ENCODE results near the gene FRK. TPM values are rescaled to one million over a fixed set of nuclear protein-coding genes. Genes with fewer than 3 reads are reported as not detected.

FRK gene
- total and polyA plus RNA-seq, 2 donors, result 0.80 to 0.98 TPM

GRCh38 chr6:116010386-116010785, 50.3 kb downstream of the FRK start:
- no peaks in the 10 kb centered on the region for H3K4me1 ChIP-seq (ENCODE audit: control insufficient read depth in 2 of 2, insufficient read depth in 2 of 2, low read length in 2 of 2)
- no peaks in the 10 kb centered on the region for H3K9me3 ChIP-seq (ENCODE audit: control insufficient read depth in 2 of 2, insufficient read depth in 1 of 2, low read length in 1 of 2)
- no peak overlapping the region for H3K27ac ChIP-seq (ENCODE audit: low read depth in 1 of 2, low read length in 1 of 2)
- no peaks in the 10 kb centered on the region for H3K36me3 ChIP-seq (ENCODE audit: control insufficient read depth in 2 of 2, insufficient read depth in 2 of 2, low read length in 1 of 2)
- 95% methylated on average over 3 of the region's 3 CpGs for WGBS
- no peak for DNase-seq (ENCODE audit: low read depth in 6 of 9, low spot score in 9 of 9)
- no peak overlapping the region for H3K4me3 ChIP-seq (ENCODE audit: low read length in 2 of 2)
- no peaks in the 10 kb centered on the region for H3K27me3 ChIP-seq (ENCODE audit: control insufficient read depth in 2 of 2, insufficient read depth in 1 of 2, low read length in 1 of 2)

DNA sequence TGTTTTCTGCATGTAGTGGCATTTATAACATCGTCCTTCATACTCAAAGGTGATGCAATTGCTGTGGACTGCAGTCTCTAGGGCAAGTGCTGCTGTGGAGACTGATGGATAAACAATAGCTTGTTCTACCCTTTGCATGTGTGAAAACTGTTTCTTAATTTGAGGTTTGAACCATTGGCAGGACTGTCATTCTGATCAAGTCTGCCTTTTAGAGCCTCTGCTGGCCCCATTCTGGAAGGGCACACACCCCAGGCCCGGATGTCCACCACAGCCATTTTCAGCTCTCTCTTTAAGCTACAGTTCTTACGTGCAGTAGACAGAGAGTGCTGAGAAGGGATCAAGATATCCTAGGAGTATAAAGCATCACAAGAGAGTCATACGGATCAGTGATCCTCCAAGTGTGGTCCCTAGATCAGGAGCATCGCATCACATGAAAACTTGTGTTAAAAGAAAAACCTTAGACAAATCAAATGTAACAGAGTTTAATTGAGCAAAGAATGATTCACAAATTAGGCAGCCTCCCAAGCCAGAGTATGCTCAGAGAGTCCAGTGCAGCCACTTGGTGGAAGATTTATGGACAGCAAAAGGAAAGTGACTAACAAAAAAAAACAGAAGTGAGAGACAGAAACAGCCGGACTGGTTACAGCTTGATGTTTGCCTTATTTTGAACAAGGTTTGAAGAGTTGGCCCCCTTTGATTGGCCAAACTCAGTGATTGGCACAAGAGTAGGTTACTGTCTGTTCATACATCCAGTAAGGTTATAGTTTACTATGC, 52.0 kb downstream of the FRK start:
- Histone ChIP-seq H3K9me3 (ENCODE audit: control insufficient read depth in 2 of 2, insufficient read depth in 1 of 2, low read length in 1 of 2) (no peaks in the 10 kb centered on the region), H3K27me3 (ENCODE audit: control insufficient read depth in 2 of 2, insufficient read depth in 1 of 2, low read length in 1 of 2) (no peaks in the 10 kb centered on the region), H3K4me3 (ENCODE audit: low read length in 2 of 2) (no peak overlapping the region), H3K36me3 (ENCODE audit: control insufficient read depth in 2 of 2, insufficient read depth in 2 of 2, low read length in 1 of 2) (no peaks in the 10 kb centered on the region), H3K4me1 (ENCODE audit: control insufficient read depth in 2 of 2, insufficient read depth in 2 of 2, low read length in 2 of 2) (no peaks in the 10 kb centered on the region), H3K27ac (ENCODE audit: low read depth in 1 of 2, low read length in 1 of 2) (no peak overlapping the region)
- no peak for DNase-seq (ENCODE audit: low read depth in 6 of 9, low spot score in 9 of 9)
- WGBS, result 70% methylated on average over 6 of the region's 6 CpGs

GRCh38 chr6:116004841-116005815, 55.6 kb downstream of the FRK start:
- no peaks in the 10 kb centered on the region for H3K9me3 ChIP-seq (ENCODE audit: control insufficient read depth in 2 of 2, insufficient read depth in 1 of 2, low read length in 1 of 2)
- H3K27ac ChIP-seq (ENCODE audit: low read depth in 1 of 2, low read length in 1 of 2), result no peak overlapping the region
- no peaks in the 10 kb centered on the region for H3K4me1 ChIP-seq (ENCODE audit: control insufficient read depth in 2 of 2, insufficient read depth in 2 of 2, low read length in 2 of 2)
- DNase-seq (ENCODE audit: low read depth in 6 of 9, low spot score in 9 of 9), result no peak
- no peaks in the 10 kb centered on the region for H3K27me3 ChIP-seq (ENCODE audit: control insufficient read depth in 2 of 2, insufficient read depth in 1 of 2, low read length in 1 of 2)
- no peaks in the 10 kb centered on the region for H3K36me3 ChIP-seq (ENCODE audit: control insufficient read depth in 2 of 2, insufficient read depth in 2 of 2, low read length in 1 of 2)
- no peak overlapping the region for H3K4me3 ChIP-seq (ENCODE audit: low read length in 2 of 2)
- WGBS, result 91% methylated on average over 4 of the region's 4 CpGs

GRCh38 chr6:116003668-116004067, 57.0 kb downstream of the FRK start:
- Histone ChIP-seq H3K36me3 (ENCODE audit: control insufficient read depth in 2 of 2, insufficient read depth in 2 of 2, low read length in 1 of 2) (no peaks in the 10 kb centered on the region), H3K27me3 (ENCODE audit: control insufficient read depth in 2 of 2, insufficient read depth in 1 of 2, low read length in 1 of 2) (no peaks in the 10 kb centered on the region), H3K4me1 (ENCODE audit: control insufficient read depth in 2 of 2, insufficient read depth in 2 of 2, low read length in 2 of 2) (no peaks in the 10 kb centered on the region), H3K4me3 (ENCODE audit: low read length in 2 of 2) (no peak overlapping the region), H3K27ac (ENCODE audit: low read depth in 1 of 2, low read length in 1 of 2) (no peak overlapping the region), H3K9me3 (ENCODE audit: control insufficient read depth in 2 of 2, insufficient read depth in 1 of 2, low read length in 1 of 2) (no peaks in the 10 kb centered on the region)
- no peak for DNase-seq (ENCODE audit: low read depth in 6 of 9, low spot score in 9 of 9)
- 95% methylated on average over 3 of the region's 3 CpGs for WGBS

- Histone ChIP-seq H3K27me3 (ENCODE audit: control insufficient read depth in 2 of 2, insufficient read depth in 1 of 2, low read length in 1 of 2) (no peaks in the 10 kb centered on the region), H3K36me3 (ENCODE audit: control insufficient read depth in 2 of 2, insufficient read depth in 2 of 2, low read length in 1 of 2) (no peaks in the 10 kb centered on the region), H3K27ac (ENCODE audit: low read depth in 1 of 2, low read length in 1 of 2) (no peak overlapping the region), H3K9me3 (ENCODE audit: control insufficient read depth in 2 of 2, insufficient read depth in 1 of 2, low read length in 1 of 2) (no peaks in the 10 kb centered on the region), H3K4me1 (ENCODE audit: control insufficient read depth in 2 of 2, insufficient read depth in 2 of 2, low read length in 2 of 2) (no peaks in the 10 kb centered on the region), H3K4me3 (ENCODE audit: low read length in 2 of 2) (no peak overlapping the region)
- WGBS, result 98% methylated on average over 5 of the region's 5 CpGs
- DNase-seq (ENCODE audit: low read depth in 6 of 9, low spot score in 9 of 9), result no peak
Measured at GRCh38 chr6:116002756-116003155, 57.9 kb downstream of the FRK start.

GRCh38 chr6:115999235-115999634, 61.5 kb downstream of the FRK start:
- no peaks in the 10 kb centered on the region for H3K4me1 ChIP-seq (ENCODE audit: control insufficient read depth in 2 of 2, insufficient read depth in 2 of 2, low read length in 2 of 2)
- DNase-seq (ENCODE audit: low read depth in 6 of 9, low spot score in 9 of 9), result no peak
- no peak overlapping the region for H3K4me3 ChIP-seq (ENCODE audit: low read length in 2 of 2)
- no peaks in the 10 kb centered on the region for H3K9me3 ChIP-seq (ENCODE audit: control insufficient read depth in 2 of 2, insufficient read depth in 1 of 2, low read length in 1 of 2)
- no peak overlapping the region for H3K27ac ChIP-seq (ENCODE audit: low read depth in 1 of 2, low read length in 1 of 2)
- no peaks in the 10 kb centered on the region for H3K27me3 ChIP-seq (ENCODE audit: control insufficient read depth in 2 of 2, insufficient read depth in 1 of 2, low read length in 1 of 2)
- no peaks in the 10 kb centered on the region for H3K36me3 ChIP-seq (ENCODE audit: control insufficient read depth in 2 of 2, insufficient read depth in 2 of 2, low read length in 1 of 2)
- 91% methylated on average over 3 of the region's 3 CpGs for WGBS

DNA sequence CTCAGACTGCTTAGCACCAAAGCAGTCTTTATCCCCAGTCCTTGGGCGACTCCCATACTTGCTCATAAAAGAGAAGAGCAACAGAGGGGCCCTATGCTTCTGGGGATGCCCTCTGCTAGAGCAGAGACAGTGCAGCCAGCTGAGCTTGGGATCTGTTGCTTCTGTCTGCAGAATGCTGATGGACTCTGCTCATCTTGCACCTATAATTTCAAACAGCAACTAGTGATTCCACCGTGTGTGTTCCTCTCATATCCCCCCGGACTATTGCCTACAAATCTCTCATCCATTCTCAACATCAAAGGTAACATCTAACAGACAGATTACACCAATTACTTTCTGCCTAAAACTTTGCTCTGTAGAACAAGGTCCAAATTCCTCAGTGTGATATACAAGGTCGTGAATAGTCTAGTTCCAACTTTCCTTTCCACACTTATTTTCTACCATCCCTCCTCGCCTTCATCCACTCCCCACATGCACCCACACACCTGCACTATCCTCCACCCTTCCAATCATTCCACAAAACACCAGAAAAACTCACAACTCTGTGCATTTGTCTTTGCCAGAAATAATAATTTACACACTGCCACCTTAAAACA, 62.6 kb downstream of the FRK start:
- WGBS, result 91% methylated on average over 5 of the region's 5 CpGs

GRCh38 chr6:115986026-115986425, 74.7 kb downstream of the FRK start:
- H3K4me1 ChIP-seq (ENCODE audit: control insufficient read depth in 2 of 2, insufficient read depth in 2 of 2, low read length in 2 of 2), result no peaks in the 10 kb centered on the region
- no peak overlapping the region for H3K27ac ChIP-seq (ENCODE audit: low read depth in 1 of 2, low read length in 1 of 2)
- H3K27me3 ChIP-seq (ENCODE audit: control insufficient read depth in 2 of 2, insufficient read depth in 1 of 2, low read length in 1 of 2), result no peaks in the 10 kb centered on the region
- H3K9me3 ChIP-seq (ENCODE audit: control insufficient read depth in 2 of 2, insufficient read depth in 1 of 2, low read length in 1 of 2), result no peaks in the 10 kb centered on the region
- WGBS, result 91% methylated on average over 2 of the region's 2 CpGs
- no peak for DNase-seq (ENCODE audit: low read depth in 6 of 9, low spot score in 9 of 9)
- no peaks in the 10 kb centered on the region for H3K36me3 ChIP-seq (ENCODE audit: control insufficient read depth in 2 of 2, insufficient read depth in 2 of 2, low read length in 1 of 2)
- no peak overlapping the region for H3K4me3 ChIP-seq (ENCODE audit: low read length in 2 of 2)

More for the DNA sequence above, 62.6 kb downstream of the FRK start:
- H3K4me1 ChIP-seq (ENCODE audit: control insufficient read depth in 2 of 2, insufficient read depth in 2 of 2, low read length in 2 of 2), result no peaks in the 10 kb centered on the region
- no peaks in the 10 kb centered on the region for H3K9me3 ChIP-seq (ENCODE audit: control insufficient read depth in 2 of 2, insufficient read depth in 1 of 2, low read length in 1 of 2)
- no peaks in the 10 kb centered on the region for H3K36me3 ChIP-seq (ENCODE audit: control insufficient read depth in 2 of 2, insufficient read depth in 2 of 2, low read length in 1 of 2)
- H3K27ac ChIP-seq (ENCODE audit: low read depth in 1 of 2, low read length in 1 of 2), result no peak overlapping the region
- no peak for DNase-seq (ENCODE audit: low read depth in 6 of 9, low spot score in 9 of 9)
- H3K4me3 ChIP-seq (ENCODE audit: low read length in 2 of 2), result no peak overlapping the region
- no peaks in the 10 kb centered on the region for H3K27me3 ChIP-seq (ENCODE audit: control insufficient read depth in 2 of 2, insufficient read depth in 1 of 2, low read length in 1 of 2)

DNA sequence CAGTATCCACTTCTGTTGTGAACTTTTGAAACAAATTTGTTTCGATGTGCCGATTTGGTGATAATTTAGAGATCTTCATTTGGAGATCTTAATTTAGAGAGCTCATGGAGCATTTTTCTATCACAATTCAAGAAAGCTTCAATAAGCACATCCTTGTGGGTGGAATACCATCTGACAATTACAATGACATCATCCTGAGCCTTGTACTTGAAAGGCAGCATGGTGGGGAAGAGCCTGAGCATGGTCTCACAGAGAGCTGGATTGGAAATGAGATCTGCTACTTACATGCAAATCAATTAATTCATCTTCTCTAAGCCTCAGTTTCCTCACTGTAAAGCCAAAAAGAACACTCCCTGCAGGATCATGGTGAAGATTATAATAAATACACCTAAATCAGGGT, 75.9 kb downstream of the FRK start:
- no peak for DNase-seq (ENCODE audit: low read depth in 6 of 9, low spot score in 9 of 9)
- Histone ChIP-seq H3K9me3 (ENCODE audit: control insufficient read depth in 2 of 2, insufficient read depth in 1 of 2, low read length in 1 of 2) (no peaks in the 10 kb centered on the region), H3K4me3 (ENCODE audit: low read length in 2 of 2) (no peak overlapping the region), H3K27me3 (ENCODE audit: control insufficient read depth in 2 of 2, insufficient read depth in 1 of 2, low read length in 1 of 2) (no peaks in the 10 kb centered on the region), H3K27ac (ENCODE audit: low read depth in 1 of 2, low read length in 1 of 2) (no peak overlapping the region), H3K36me3 (ENCODE audit: control insufficient read depth in 2 of 2, insufficient read depth in 2 of 2, low read length in 1 of 2) (no peaks in the 10 kb centered on the region), H3K4me1 (ENCODE audit: control insufficient read depth in 2 of 2, insufficient read depth in 2 of 2, low read length in 2 of 2) (no peaks in the 10 kb centered on the region)
- 99% methylated on average over 2 of the region's 2 CpGs for WGBS
